Measurements from ENCODE around the gene CD248.
A peak's percentile ranks its signal among the peaks of the same experiment; 100 is the strongest.

The CD248 gene

DNA sequence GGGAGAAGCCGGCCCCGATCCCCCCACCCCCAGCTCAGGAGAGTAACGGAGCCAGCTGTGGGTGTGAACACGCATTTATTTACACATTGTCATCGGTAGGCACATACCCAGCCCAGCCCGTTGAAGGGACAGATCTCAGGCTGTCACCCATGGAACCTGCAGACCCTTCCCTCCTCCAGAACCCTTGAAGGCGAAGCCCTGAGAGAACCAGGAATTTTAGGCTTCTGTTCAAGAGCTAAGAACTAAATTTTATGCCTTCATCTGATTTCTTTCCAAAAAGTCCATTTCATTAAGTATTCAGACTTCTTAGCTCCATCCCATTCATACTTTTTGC lies 28.4 kb upstream of the CD248 start:
- TF ChIP-seq, protein P1, sequence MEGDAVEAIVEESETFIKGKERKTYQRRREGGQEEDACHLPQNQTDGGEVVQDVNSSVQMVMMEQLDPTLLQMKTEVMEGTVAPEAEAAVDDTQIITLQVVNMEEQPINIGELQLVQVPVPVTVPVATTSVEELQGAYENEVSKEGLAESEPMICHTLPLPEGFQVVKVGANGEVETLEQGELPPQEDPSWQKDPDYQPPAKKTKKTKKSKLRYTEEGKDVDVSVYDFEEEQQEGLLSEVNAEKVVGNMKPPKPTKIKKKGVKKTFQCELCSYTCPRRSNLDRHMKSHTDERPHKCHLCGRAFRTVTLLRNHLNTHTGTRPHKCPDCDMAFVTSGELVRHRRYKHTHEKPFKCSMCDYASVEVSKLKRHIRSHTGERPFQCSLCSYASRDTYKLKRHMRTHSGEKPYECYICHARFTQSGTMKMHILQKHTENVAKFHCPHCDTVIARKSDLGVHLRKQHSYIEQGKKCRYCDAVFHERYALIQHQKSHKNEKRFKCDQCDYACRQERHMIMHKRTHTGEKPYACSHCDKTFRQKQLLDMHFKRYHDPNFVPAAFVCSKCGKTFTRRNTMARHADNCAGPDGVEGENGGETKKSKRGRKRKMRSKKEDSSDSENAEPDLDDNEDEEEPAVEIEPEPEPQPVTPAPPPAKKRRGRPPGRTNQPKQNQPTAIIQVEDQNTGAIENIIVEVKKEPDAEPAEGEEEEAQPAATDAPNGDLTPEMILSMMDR (conservative IDR thresholded peaks at IDR 0.05), result no peak
- peak; percentile 64; the same call in 1 of the 2 replicates for TF ChIP-seq ZFX (IDR thresholded peaks at IDR 0.05)
- H3K27ac ChIP-seq, result peak overlapping the region; percentile 77

DNA sequence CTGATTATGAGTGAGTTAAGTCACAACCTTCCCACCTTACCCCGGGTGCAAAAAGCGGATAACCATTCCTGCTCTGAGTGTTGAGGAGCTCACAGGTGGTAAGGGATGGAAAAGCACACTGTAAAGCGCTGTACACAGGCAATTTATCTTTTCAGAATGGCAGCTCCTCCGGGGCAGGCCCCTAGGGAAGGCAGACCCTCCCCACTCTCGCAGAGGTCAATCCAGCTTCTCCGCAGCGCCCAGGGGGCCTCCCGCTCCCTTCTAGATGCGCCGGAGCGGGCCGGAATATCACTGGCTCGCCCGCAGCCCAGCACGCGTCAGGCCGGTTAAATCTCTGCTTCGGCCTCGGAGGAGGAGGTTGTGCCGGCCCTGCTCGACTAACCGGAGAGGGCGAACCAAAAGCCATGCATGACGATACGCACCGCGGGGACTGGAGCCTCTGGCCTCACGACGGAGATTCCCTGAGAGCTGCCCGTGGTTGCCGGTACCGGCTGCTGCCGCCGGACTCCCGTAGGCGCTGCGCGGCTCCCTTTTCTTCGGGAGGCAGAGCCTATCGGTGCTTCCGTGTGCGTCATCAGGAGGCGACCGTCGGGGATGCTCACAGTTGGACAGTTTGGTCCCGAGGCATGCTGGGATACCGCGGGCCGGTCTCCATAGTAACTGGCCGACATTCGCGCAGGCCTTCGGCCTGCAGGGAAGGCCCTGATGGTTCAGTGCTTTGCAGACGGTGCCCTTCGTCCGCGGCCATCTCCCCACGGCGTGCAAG lies 27.9 kb upstream of the CD248 start, which contains the start of gene BRMS1:
Gene BRMS1, minus strand, starts transcription at position 555 of the 766 bp plus-strand sequence. CDS start 2,870 bp downstream, outside the sequence.
- H3K27ac ChIP-seq, result peak within 1 kb of the TSS; percentile 77

DNA sequence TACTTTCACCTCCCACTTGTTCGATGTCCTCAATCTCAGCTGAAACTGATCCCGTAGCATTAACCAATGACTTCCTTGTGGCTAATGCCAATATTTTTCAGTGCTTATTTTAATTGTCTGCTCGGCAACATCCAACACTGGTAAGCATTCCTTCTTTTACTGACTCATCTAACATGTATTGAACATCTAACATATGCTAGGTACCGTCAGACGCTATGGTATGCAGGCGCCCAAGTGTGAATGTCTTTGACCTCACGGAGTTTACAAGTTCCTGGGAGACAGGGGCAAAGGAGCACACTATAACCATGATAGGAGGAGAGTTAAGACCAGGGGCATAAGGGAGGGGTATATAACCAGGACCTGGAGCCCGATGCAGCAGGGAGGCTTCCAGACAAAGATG lies 26.3 kb upstream of the CD248 start:
- no peak for TF ChIP-seq ZFX (IDR thresholded peaks at IDR 0.05)
- TF ChIP-seq, protein P1 (conservative IDR thresholded peaks at IDR 0.05), result no peak
- H3K27ac ChIP-seq, result no peak overlapping the region

More for the DNA sequence above, 27.9 kb upstream of the CD248 start, which contains the start of gene BRMS1:
- TF ChIP-seq, protein P1 (conservative IDR thresholded peaks at IDR 0.05), result no peak
- TF ChIP-seq ZFX (IDR thresholded peaks at IDR 0.05), result peak; percentile 93

DNA sequence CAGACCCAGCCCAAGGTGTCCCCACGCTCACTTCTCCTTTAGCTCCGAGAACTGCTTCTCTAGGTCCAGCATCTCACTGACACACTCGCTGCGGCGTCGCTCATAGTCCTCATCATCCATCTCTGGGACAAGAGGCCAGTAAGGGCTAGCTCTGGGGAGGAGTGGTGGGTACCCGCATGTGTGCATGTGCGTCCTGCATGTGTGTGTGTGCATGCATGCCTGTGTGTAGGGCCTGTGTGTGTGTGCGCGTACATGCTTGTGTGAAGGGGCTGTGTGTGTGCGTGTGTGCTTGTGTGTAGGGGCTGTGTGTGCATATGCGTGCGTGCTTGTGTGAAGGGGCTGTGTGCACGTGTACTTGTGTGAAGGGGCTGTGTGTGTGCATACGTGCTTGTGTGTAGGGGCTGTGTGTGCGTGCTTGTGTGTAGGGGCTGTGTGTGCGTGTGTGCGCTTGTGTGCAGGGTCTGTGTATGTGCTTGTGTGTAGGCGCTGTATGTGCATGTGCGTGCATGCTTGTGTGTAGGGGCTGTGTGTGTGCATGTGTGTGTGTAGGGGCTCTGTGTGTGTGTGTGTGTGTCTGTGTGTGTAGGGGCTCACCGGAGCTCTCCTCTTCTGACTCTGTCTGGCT lies 24.8 kb upstream of the CD248 start:
- H3K27ac ChIP-seq, result no peak overlapping the region
- TF ChIP-seq, protein P1 (conservative IDR thresholded peaks at IDR 0.05), result no peak
- no peak for TF ChIP-seq ZFX (IDR thresholded peaks at IDR 0.05)

DNA sequence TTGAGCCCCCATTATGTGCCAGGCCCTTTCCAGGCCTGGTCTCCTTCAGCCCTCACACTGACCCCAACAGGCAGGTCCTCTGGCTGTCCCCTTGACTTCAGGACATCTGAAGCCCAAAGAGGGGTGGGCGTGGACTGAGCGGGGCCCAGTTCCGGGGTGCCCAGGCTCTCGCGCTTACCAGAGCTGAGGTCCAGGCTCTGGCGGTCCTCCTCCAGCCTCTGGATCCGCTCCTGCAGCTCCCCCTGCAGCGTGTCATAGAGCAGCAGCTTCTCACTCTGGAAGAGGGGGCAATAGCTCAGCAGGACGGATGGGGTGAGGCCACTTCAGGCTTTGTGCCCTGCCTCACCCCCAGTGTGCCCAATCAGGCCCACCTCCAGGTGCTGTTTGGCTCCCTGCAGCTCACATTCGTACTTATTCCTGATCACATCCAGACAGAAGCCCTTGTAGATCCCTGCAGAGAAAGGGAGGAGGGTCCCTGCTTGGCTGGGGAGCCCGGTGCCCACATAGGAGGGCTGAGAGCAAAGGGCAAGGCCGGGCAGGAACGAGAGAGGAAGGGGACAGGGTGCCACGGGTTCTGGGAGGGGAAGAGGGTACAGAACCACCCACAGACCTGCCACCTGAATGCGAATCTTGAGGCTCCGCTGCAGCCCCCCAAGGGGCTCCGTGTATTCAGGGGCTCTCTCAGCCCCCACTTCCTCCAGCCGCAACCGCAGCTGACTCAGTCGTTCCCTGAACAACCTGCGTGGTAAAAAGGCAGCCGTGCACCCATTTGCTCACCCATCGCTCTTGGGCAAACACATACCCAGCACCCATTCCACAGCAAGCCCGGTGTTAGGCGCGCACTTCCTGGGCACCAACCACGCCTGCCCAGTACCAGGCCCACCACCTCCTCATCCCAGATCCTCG lies 24.0 kb upstream of the CD248 start:
- TF ChIP-seq, protein P1 (conservative IDR thresholded peaks at IDR 0.05), result no peak
- TF ChIP-seq ZFX (IDR thresholded peaks at IDR 0.05), result no peak
- H3K27ac ChIP-seq, result no peak overlapping the region

DNA sequence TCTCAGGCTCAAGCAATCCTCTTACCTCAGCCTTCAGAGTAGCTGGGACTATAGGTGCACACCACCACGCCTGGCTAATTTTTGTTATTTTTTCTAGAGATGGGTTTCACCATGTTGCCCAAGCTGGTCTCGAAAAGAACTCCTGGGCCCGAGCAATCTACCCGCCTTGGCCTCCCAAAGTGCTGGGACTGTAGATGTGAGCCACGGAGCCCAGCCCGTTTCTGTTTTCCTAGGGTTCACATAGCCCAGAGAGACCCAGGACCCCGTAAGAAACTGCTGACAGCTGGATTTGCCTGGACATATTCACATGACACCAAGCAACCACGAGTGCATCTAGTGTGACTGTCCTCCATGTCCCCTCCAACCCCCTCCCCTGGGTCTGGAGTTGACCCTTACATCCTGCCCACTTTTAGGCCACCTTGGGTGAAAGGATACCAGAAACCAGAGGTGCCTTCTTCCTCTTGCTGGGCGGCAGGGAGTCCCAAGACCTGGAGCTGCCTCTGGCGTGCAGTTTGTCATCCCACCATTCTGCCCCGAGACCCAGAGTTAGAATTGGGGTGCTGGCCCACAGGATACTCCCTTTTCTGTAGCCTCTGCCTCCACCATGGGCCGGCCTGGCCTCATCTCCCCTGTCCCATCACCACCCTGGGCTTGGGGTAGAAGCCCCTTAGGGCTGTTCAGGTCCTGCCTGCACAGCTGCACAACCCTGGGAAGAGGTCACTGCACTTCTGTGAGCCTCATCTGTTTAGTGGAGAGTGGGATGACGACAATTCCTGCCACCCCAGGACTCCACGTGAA lies 23.0 kb upstream of the CD248 start:
- TF ChIP-seq, protein P1 (conservative IDR thresholded peaks at IDR 0.05), result no peak
- TF ChIP-seq ZFX (IDR thresholded peaks at IDR 0.05), result no peak
- H3K27ac ChIP-seq, result no peak overlapping the region

Data from C4-2B (cell line).